Measurements from ENCODE around the gene FOXA1.

DNA sequence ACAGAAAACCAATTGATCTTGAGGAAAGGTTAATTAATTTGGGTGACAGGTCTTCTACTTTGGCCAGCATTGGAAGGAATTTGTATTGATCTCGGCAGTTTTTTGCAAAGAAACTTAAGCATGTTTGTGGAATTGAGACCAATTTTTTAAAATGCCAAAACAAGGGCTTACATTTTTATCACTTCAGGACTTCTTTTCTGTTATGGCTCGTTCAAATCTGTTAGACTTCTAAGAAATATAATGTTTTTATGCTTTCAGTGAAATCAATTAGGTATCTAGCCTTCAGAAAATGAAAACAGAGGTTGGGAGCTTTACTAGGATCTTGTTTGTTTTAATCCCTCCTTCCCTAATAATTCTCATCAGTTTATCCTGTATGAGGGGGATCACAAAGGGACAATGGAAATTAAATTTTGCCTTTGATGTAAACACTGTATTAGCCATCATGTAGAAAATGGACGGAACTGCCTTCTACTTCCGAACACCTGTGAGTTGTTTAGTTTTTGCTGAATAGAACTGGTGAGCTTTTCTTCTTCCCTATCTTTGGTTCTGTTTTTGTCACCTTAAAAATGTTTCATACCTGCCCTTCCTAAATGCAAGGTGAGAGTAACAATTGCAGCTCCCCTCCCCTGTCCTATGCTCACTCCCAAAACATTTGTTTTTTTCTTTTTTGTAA is 7.8 kb downstream of the FOXA1 start:
- TF ChIP-seq, protein P1, sequence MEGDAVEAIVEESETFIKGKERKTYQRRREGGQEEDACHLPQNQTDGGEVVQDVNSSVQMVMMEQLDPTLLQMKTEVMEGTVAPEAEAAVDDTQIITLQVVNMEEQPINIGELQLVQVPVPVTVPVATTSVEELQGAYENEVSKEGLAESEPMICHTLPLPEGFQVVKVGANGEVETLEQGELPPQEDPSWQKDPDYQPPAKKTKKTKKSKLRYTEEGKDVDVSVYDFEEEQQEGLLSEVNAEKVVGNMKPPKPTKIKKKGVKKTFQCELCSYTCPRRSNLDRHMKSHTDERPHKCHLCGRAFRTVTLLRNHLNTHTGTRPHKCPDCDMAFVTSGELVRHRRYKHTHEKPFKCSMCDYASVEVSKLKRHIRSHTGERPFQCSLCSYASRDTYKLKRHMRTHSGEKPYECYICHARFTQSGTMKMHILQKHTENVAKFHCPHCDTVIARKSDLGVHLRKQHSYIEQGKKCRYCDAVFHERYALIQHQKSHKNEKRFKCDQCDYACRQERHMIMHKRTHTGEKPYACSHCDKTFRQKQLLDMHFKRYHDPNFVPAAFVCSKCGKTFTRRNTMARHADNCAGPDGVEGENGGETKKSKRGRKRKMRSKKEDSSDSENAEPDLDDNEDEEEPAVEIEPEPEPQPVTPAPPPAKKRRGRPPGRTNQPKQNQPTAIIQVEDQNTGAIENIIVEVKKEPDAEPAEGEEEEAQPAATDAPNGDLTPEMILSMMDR (IDR thresholded peaks at IDR 0.05), result no peak
- TF ChIP-seq POLR2AphosphoS5 (IDR thresholded peaks at IDR 0.05), result no peak
- no peak for TF ChIP-seq EP300 (IDR thresholded peaks at IDR 0.05)
- no peak for TF ChIP-seq POLR2A (IDR thresholded peaks at IDR 0.05)
